Stimulated activated CD4-positive, alpha-beta T cell treated with anti-CD3 and anti-CD28 coated beads, Interleukin-1b, Interleukin-23, amount 100 ng/mL, for 48 hours (primary cell): ENCODE data around the gene PDXK.

ENCODE experiments used
- DNase-seq: peaks from one replicate; pipeline ENCODE4 v3.0.0-alpha.2; 2020

The PDXK gene

DNA sequence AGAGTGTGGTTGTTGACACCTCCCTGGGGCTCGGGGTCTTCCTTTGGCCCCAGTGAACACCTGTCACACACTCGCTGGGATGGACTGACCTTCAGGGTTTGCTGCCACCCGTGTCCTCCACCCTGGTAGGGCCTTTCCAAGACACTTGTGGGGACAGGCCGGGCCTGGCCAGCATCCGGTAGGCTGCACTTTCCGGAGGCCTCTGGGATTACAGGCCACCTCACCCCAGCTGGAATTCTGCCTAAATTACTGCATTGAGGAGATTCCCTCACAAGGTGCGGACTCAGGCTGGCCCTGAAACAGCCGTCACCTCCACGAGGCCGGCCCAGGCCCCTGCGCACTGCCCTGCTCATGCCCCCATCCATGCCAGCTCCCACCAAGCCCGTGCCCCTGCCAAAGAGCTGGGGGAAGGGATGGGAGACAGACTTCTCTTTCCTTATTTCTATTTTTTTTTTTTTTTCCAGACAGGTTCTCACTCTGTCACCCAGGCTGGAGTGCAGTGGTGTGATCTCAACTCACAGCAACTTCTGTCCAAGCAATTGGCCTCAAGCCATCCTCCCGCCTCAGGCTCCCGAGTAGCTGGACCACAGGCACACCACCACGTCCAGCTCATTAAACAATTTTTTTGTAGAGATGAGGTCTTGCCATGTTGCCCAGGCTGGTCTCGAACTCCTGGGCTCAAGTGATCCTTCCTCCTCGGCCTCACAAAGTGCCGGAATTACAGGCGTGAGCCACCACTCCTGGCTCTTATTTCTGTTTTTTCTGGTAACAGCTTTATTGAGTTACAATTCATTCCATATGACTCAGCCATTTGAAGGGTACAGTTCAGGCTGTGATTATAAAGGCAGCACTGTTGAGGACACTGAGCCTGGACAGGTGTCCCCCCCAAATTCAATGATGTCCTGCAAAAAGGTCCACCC lies 45.9 kb downstream of the PDXK start:
- no peak for DNase-seq

DNA sequence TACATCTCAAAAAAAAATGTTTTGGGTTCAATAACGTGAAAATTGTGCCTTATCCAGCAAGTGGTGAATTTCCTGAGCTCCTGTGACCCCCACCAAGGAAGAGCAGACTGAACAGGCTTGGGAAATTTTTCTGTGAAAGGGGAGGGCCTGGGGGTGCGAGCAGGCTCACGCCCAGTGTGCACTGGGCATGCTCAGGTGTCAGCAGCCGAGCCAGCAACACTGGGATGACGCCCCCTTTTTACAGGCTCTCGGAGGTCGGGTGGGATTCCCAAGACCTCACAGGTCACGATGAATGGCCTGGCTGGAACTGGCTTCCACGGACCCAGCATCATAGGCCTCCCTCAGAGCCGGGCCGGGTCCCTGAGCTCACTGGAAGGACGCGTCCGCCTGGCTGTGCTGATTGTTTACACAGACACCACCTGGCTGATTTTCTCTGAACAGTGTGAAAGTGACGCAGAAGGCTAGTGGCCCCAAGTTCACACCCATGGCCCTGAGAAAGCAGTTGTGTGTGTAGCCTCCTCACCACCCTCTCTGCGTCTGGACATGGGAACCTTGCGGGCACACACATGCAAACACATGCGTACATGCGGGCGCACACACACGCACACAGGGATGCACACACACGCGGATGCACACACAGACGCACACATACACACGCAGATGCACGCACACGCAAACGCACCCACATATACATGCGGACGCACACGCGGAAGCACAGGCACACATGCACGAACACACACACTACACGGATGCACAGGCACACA lies 48.0 kb downstream of the PDXK start:
- no peak for DNase-seq

DNA sequence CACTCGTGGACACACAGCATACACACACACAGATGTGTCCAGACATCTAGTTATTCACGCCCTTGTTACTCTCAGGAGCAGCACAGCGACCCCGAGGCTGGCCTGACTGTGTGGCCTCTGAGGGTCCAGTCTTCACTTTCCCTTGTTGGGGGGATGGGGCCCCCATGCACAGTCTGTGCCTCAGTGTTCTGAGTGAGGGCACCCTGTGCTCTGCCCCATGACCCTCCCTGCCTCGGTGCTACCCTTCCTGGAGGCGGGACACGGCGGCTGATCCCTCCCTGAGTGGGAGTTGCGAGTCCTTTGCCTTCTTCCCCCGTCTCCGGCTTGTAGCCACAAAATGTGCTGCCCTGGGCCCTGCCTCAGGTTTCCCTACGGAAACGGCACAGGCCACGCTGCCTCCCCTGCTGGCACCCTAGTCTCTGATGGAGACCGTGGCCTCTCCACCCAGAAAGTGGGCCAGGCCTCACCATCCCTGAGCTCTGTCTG lies 48.6 kb downstream of the PDXK start:
- DNase-seq: no peak

DNA sequence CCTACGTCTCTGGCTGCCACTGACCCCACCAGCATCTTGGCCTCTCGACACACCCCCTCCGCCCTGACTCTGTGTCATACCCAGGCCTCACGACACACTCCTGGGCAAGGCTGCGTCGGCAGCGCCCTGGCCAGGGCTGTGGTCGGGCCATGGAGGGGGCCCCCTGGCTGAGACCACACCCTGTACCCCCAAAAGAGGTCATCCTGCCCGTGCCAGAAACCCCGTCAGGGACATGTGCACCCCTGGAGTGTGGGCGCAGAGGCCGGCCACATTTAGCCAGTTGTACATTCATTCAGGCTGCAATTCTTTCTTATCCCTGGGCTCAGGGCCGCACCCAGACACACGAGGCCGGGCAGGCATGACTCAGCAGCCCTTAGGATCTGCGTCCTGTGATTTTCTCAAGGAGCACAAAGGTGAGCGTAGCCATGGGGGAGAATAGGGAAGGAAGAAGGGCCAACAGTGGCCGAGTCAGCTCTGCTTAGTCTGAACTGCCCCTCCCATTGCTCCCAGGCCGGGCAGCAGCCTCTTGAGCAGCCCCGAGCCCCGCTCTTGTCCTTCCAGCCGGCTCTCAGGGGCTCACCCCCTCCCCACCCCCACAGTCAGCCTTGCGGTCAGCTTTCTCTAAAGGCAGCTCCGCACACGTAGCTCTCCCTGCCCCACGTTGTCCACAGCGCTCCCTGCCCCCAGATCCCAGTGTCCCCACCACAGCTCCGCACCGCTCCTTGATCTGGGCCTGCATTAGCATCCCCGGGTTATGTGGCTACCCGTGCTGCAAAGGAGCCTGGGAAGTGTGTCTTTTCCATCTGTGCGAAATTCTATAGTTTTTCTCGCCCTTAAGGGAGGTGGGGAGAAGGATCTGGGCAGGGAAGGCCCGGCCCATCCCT lies 49.3 kb downstream of the PDXK start:
- no peak for DNase-seq

DNA sequence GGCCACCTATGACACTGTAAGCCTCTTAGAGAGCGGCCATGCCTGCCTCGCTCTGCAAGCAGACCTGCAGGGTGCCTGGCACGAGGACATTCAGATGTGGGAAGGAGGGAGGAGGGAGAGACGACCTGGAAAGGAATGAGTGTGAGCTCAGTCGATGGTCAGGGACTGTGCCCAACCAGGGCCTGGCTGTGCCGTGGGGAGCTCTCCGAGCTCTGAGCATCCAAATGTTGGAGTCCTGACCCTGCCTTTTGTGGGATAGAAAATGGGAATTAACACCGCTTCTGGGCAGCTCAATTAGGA lies 49.9 kb downstream of the PDXK start:
- no peak for DNase-seq

- no peak for DNase-seq
Observed at GRCh38 chr21:43769325-43769958, 50.5 kb downstream of the PDXK start.

DNA sequence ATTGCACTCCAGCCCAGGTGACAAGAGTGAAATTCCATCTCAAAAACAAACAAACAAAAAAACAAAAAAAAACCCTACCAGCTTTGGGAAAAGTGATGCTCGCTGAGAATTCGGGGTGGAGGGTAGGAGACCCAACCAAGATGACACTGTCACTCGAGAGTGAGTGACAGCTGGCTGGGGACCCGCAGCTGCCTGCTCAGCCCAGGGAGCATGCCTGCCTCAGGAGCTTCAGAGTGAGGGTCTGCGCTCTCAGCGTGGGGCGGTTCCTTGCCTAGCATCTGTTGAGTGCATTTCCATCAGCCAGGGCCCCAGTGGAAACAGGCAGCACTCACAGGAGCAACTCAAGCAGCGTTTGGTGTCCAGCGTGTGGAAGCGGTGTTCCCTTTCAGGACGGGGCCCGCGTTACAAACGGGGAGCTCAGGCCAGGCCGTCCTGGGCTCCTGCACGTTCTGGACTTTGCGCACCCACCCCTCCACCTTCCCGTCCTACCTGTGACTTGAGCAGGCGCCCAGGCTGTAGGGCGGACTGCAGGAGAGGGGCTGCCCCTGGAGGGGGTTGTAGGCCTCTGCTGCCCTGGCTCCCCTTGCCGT lies 51.2 kb downstream of the PDXK start:
- DNase-seq: no peak

GRCh38 chr21:43771199-43771675 lies 52.3 kb downstream of the PDXK start:
- no peak for DNase-seq

DNA sequence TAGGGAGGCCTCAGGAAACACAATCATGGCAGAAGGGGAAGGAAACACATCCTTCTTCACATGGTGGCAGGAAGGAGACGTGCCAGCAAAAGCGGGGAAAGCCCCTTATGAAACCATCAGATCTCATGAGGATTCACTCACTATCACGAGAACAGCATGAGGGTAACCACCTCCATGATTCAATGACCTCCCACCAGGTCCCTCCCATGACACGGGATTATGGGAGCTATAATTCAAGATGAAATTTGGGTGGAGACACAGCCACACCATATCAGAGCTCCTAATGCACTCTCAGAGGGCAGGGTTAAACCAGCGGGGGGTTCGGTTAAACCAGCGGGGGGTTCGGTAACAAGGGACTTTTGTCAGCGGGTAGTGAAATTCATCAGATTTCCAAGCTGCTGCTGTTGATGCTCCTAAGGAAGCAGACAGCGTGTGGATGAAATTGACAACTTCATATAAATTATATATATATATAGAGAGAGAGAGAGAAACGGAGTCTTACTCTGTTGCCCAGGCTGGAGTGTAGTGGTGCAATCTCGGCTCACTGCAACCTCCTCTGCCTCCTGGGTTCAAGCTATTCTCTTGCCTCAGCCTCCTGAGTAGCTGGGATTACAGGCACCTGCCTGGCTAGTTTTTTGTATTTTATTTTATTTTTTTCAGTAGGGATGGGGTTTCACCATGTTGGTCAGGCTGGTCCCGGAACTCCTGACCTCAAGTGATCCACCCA lies 52.9 kb downstream of the PDXK start:
- no peak for DNase-seq

DNA sequence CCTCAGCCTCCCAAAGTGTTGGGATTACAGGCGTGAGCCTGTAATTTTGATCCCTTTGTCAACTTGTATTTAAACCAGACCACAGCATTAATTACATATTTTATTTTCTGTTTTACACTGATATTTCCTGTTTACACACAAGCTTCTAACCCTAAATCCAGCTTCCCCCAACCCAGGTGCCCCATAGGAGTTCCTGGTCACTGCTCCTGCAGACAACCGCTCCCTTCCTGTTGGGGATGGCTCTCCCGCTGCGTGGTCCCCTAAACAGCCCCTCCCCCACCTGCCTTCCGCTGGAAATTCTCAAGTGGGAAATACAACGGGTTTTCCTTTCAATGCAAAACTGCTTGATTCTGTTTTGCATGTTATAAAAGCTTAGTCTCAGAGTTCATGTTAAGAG lies 53.5 kb downstream of the PDXK start:
- DNase-seq: no peak

- no peak for DNase-seq
Observed at GRCh38 chr21:43774163-43774562, 55.2 kb downstream of the PDXK start.

- no peak for DNase-seq
Observed at GRCh38 chr21:43775190-43775589, 56.3 kb downstream of the PDXK start.

- DNase-seq: peak; percentile 74
Observed at GRCh38 chr21:43775795-43776430, 57.0 kb downstream of the PDXK start, which contains the start of gene CSTB. Gene CSTB, minus strand, starts transcription at chr21:43776308. Its CDS starts 39 bp downstream, at chr21:43776269.

DNA sequence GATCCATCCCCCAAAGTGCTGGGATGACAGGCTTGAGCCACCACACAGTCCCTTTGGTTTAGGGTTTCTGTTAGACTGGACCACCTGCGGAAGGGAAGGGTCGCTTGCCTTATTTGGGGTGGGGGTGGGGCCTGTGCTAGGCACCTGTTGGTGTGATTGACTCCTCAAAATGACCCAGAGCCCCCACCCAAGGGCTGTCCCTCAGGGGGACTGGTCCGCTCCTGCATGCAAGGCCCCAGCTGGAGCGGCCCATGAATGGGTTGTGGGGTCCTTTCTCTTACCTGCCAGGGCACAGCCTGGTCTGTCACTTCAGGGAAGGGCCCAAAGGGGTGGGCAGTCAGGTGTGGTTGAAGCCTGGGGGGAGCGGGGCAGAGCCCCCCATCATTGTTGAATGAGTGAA lies 59.0 kb downstream of the PDXK start:
- DNase-seq: no peak

DNA sequence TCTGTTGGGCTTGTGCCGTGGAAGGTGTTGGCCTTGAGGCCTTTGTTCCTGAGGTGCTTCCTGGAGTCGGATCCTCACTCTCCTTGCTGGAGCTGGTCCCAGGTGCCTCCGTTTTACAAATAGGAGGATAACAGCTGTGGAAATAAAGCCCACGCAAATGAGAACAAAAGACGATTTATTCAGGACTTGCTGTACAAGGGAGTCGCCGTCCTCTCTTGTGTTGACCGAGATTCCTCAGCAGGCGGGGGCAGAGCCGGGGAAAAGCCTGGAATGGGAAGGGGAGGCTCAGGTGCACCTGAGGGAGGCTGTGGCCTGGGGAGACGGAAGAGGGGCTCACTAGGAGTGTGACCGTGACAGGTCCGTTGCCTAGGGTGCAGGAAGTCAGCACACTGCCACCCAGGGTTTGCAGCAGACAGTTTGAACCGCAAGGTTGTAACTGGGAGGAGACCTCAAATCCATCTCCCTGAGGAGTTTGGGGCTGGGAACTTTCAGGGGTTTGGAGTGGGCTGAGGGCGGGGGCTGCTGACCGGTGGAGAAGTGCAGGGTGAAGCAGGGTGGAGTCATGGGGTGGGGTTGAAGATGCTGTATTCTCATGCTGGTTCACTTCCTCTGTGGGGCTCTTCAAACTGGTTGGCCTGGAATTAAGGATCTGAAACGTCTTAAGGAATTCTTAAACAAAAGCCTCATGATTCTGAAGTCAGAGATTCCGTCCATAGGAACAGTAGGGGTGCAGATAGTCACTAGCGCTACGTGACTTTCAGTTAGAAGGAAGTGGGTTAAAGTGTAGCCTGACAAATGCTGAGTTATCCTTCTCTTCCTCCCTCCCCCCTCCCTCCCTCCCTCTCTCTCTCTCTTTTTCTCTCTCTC lies 59.8 kb downstream of the PDXK start:
- DNase-seq: no peak

DNA sequence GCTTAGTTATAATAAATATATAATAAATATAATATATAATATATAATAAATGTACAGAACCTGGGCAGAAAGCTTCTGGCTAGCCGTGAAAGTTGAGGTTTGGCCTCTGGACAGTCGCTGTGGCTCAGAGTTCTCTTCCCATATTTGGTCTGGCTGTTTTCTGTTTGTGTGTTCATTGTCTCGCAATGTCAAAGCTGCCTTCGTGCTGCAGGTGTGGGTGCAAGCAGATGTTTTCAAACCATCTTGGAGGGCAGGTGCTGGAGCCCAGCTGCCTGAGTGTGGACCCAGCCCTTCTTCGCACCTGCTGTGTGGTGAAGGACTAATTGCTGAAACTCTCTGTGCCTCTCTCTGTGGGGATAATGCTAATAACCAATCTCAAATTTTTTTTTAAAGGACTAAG lies 60.7 kb downstream of the PDXK start:
- no peak for DNase-seq

DNA sequence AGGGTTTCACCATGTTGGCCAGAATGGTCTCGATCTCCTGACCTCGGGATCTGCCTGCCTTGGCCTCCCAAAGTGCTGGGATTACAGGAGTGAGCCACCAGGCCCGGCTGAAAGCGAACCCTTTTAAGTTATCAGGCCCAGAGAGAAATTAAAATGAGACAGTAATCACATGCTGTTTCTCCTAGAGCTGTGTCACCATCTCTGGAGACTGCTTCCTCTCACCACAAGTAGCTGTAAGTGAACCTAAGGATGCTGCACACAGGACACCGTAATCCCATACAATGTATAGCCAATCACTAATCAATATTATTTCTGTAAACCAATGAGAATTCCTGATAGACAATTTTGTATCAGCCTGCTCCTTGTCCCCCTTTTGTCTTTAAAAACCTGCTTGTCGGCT lies 62.9 kb downstream of the PDXK start:
- DNase-seq: no peak

DNA sequence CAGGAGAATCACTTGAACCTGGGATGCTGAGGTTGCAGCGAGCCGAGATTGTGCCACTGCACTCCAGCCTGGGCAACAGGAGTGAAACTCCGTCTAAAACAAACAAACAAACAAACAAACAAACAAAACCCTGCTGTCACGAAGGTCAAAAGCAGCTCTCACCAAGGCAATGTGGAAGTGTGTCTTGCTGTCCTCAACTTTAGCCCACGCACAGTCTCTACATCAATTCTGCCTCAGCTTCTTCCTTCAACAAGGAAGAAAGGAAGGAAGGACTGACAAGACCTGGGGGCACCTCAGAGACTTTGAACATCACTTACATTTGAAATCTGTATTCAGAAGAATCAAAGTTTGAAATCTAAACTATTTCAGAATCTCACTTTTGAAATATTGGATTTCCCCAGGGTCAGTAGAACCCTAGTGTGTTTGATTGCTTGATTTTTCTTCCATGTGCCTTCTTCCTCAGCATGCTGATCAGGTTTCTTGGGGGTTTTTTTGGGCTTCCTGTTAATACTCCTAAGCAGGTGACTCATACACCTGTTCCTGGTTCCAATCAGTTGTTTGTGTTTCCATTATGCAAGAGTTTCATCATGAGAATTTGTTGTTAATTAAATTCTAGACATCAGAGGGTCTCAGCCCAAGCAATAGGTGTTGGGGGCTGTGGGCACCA lies 63.6 kb downstream of the PDXK start:
- no peak for DNase-seq

GRCh38 chr21:43783098-43783700 lies 64.3 kb downstream of the PDXK start:
- no peak for DNase-seq
